Osteoblast (primary cell): Measurements from ENCODE around the gene SPEN. TPM values are rescaled to one million over a fixed set of nuclear protein-coding genes. Genes with fewer than 3 reads are reported as not detected.
"Not testable (repeated sequence)": the region's sequence is repeated elsewhere in the genome, so short reads cannot be mapped to it uniquely, and the experiment has no call there.

Source experiments
- DNase-seq: peaks from one replicate; pipeline ENCODE4 v3.0.0; 2011; ENCODE audit warnings: low spot score, mixed read lengths; ENCODE audit not compliant: insufficient read length; ENCODE audit errors: missing footprints
- H2AFZ ChIP-seq: 2 replicates; pipeline ENCODE4 v1.6.0; 2011; ENCODE audit warnings: mild to moderate bottlenecking, low read length
- H3K27ac ChIP-seq: 2 replicates; pipeline ENCODE4 v1.5.1; 2011; ENCODE audit warnings: mild to moderate bottlenecking, low read depth, low read length, moderate library complexity
- H3K27me3 ChIP-seq: 2 replicates; pipeline ENCODE4 v1.6.0; 2012; ENCODE audit warnings: mild to moderate bottlenecking, control low read depth, inconsistent platforms, low read length, moderate library complexity; ENCODE audit not compliant: insufficient read depth
- H3K36me3 ChIP-seq: 2 replicates; pipeline ENCODE4 v1.5.1; 2011; ENCODE audit warnings: mild to moderate bottlenecking, low read length, control low read depth, moderate library complexity; ENCODE audit not compliant: insufficient read depth
- H3K4me1 ChIP-seq: 2 replicates; pipeline ENCODE4 v1.5.1; 2011; ENCODE audit warnings: mild to moderate bottlenecking, low read length, control low read depth, moderate library complexity; ENCODE audit not compliant: insufficient read depth
- H3K4me2 ChIP-seq: 2 replicates; pipeline ENCODE4 v1.6.0; 2011; ENCODE audit warnings: mild to moderate bottlenecking, low read length; ENCODE audit not compliant: insufficient read depth
- H3K4me3 ChIP-seq: fragments of 200-600 bp; sonication (generic); 3 replicates; pipeline ENCODE4 v1.5.1; 2012; ENCODE audit warnings: mild to moderate bottlenecking, low read length, inconsistent platforms; ENCODE audit not compliant: insufficient read depth
- H3K79me2 ChIP-seq: 2 replicates; pipeline ENCODE4 v1.6.0; 2012; ENCODE audit warnings: mild to moderate bottlenecking, low read length, control low read depth, inconsistent platforms; ENCODE audit not compliant: insufficient read depth
- H3K9me3 ChIP-seq: 2 replicates; pipeline ENCODE4 v1.5.1; 2011; ENCODE audit warnings: low read depth, low read length, control low read depth
- H4K20me1 ChIP-seq: 2 replicates; pipeline ENCODE4 v1.6.0; 2012; ENCODE audit warnings: mild to moderate bottlenecking, low read length, control low read depth; ENCODE audit not compliant: insufficient read depth
- CTCF ChIP-seq: IDR thresholded peaks from 2 replicates; pipeline ENCODE4 v1.5.1; 2011; ENCODE audit warnings: mild to moderate bottlenecking, low read depth, low read length, moderate library complexity; ENCODE audit errors: extremely low read depth
- total RNA-seq: library from RNA; depleted of rRNA; stranded (reverse); fragments of >200 nt; gene quantifications from 2 replicates; pipeline ENCODE4 v1.2.3, GENCODE V29; 2012

SPEN gene
- total RNA-seq, 1 donor: 21.0 TPM

- H3K36me3 ChIP-seq: peaks cover 32% of the 10 kb centered on the region
- H3K4me2 ChIP-seq: no peak overlapping the region
- H4K20me1 ChIP-seq: peaks cover 27% of the 10 kb centered on the region
- peaks cover 12% of the 10 kb centered on the region for H3K4me1 ChIP-seq
- H3K27ac ChIP-seq: no peak overlapping the region
- no peak for TF ChIP-seq CTCF
- no peaks in the 10 kb centered on the region for H3K27me3 ChIP-seq
- no peak overlapping the region for H3K4me3 ChIP-seq
- no peak for DNase-seq
- no peak overlapping the region for H2AFZ ChIP-seq
- no peaks in the 10 kb centered on the region for H3K9me3 ChIP-seq
- H3K79me2 ChIP-seq: peaks cover 65% of the 10 kb centered on the region
Measured at GRCh38 chr1:15973772-15974171, 126.3 kb downstream of the SPEN start.

- Histone ChIP-seq H2AFZ (no peak overlapping the region), H3K4me2 (peak overlapping the region; percentile 91), H3K9me3 (no peaks in the 10 kb centered on the region), H3K36me3 (peaks cover 23% of the 10 kb centered on the region), H3K4me3 (peak overlapping the region; percentile 92), H3K27me3 (no peaks in the 10 kb centered on the region), H4K20me1 (peaks cover 22% of the 10 kb centered on the region), H3K4me1 (peaks cover 12% of the 10 kb centered on the region), H3K27ac (peak overlapping the region; percentile 69), H3K79me2 (peaks cover 55% of the 10 kb centered on the region)
- no peak for TF ChIP-seq CTCF
- peak; percentile 47 for DNase-seq
Measured at GRCh38 chr1:15974855-15975254, 127.3 kb downstream of the SPEN start.

- DNase-seq: peak; percentile 92
- Histone ChIP-seq H3K36me3 (peaks cover 20% of the 10 kb centered on the region), H3K4me3 (peak overlapping the region; percentile 92), H3K9me3 (no peaks in the 10 kb centered on the region), H4K20me1 (peaks cover 22% of the 10 kb centered on the region), H3K27me3 (no peaks in the 10 kb centered on the region), H3K4me2 (peak overlapping the region; percentile 91), H3K79me2 (peaks cover 51% of the 10 kb centered on the region), H3K27ac (peak overlapping the region; percentile 69), H3K4me1 (peaks cover 12% of the 10 kb centered on the region), H2AFZ (peak overlapping the region; percentile 14)
- TF ChIP-seq CTCF: peak; percentile 8
Measured at GRCh38 chr1:15975358-15975804, 127.9 kb downstream of the SPEN start.

GRCh38 chr1:15975805-15976680 is 128.5 kb downstream of the SPEN start, which contains the start of gene ZBTB17:
Gene ZBTB17 (minus strand): TSS chr1:15976101. CDS start chr1:15948495, 27,606 bp downstream.
- Histone ChIP-seq H3K79me2 (peaks cover 47% of the 10 kb centered on the region), H3K4me3 (peak within 1 kb of the TSS; percentile 92), H2AFZ (peak within 1 kb of the TSS; percentile 95), H3K36me3 (peaks cover 18% of the 10 kb centered on the region), H3K9me3 (no peaks in the 10 kb centered on the region), H3K4me1 (peaks cover 12% of the 10 kb centered on the region), H3K4me2 (peak within 1 kb of the TSS; percentile 91), H4K20me1 (peaks cover 22% of the 10 kb centered on the region), H3K27me3 (no peaks in the 10 kb centered on the region), H3K27ac (peak within 1 kb of the TSS; percentile 69)
- peak; percentile 99 for DNase-seq
- no peak for TF ChIP-seq CTCF

GRCh38 chr1:15977947-15978346 is 130.4 kb downstream of the SPEN start:
- not testable (repeated sequence) for H3K36me3 ChIP-seq, H3K27me3 ChIP-seq, H2AFZ ChIP-seq, DNase-seq, H3K4me3 ChIP-seq, H3K9me3 ChIP-seq, H3K27ac ChIP-seq, H3K4me2 ChIP-seq
- H3K4me1 ChIP-seq: peaks cover 12% of the 10 kb centered on the region
- peaks cover 32% of the 10 kb centered on the region for H3K79me2 ChIP-seq
- peaks cover 12% of the 10 kb centered on the region for H4K20me1 ChIP-seq
